ENCODE data around the gene ZNF664. TPM values are rescaled to one million over a fixed set of nuclear protein-coding genes. Genes with fewer than 3 reads are reported as not detected.

Gene ZNF664
- total RNA-seq, 2 experiments from 2014 or later = 45.6 to 59.8 TPM

- Histone ChIP-seq H3K36me3 (ENCODE audit: insufficient read depth, low read length) (no peaks in the 10 kb centered on the region), H4K20me1 (ENCODE audit: insufficient read depth, low read length) (no peaks in the 10 kb centered on the region), H3K4me3 (ENCODE audit: low read depth, low read length, poor library complexity, severe bottlenecking) (no peak overlapping the region), H3K4me1 (ENCODE audit: insufficient read depth, low read length, poor library complexity, severe bottlenecking) (no peaks in the 10 kb centered on the region), H2AFZ (ENCODE audit: low read length) (no peak overlapping the region), H3K4me2 (ENCODE audit: low read length) (no peak overlapping the region), H3K9me3 (ENCODE audit: low read length) (no peaks in the 10 kb centered on the region), H3K79me2 (ENCODE audit: insufficient read depth, low read depth, low read length) (no peaks in the 10 kb centered on the region), H3K27ac (ENCODE audit: low read depth, low read length, poor library complexity, severe bottlenecking) (no peak overlapping the region), H3K9me2 (ENCODE audit: insufficient read depth, low read length) (no peaks in the 10 kb centered on the region)
- POLR2A ChIA-PET = no interaction called here
- DNase-seq (ENCODE audit: low spot score) = no peak
- no TSS peak for BruUV-seq (replicated peaks)
- CTCF ChIA-PET (ENCODE audit: unreplicated experiment) = no interaction called here
- TF ChIP-seq CTCF (conservative IDR thresholded peaks at IDR 0.05; ENCODE audit: low read length) (no peak), EZH2phosphoT487 (IDR thresholded peaks at IDR 0.05; ENCODE audit: borderline replicate concordance, low read depth, low read length) (no peak)
- intact Hi-C loops (cut with micrococcal nuclease; ENCODE audit: unreplicated experiment) = no loop called here
Measured at GRCh38 chr12:123948401-123948795, 24.6 kb upstream of the ZNF664 start.

- DNase-seq (ENCODE audit: low spot score) = no peak
- no peaks in the 10 kb centered on the region for H4K20me1 ChIP-seq (ENCODE audit: insufficient read depth, low read length)
- no peak for TF ChIP-seq CTCF (conservative IDR thresholded peaks at IDR 0.05; ENCODE audit: low read length)
- no peak for TF ChIP-seq EZH2phosphoT487 (IDR thresholded peaks at IDR 0.05; ENCODE audit: borderline replicate concordance, low read depth, low read length)
- H3K79me2 ChIP-seq (ENCODE audit: insufficient read depth, low read depth, low read length) = no peaks in the 10 kb centered on the region
- H2AFZ ChIP-seq (ENCODE audit: low read length) = no peak overlapping the region
- no peaks in the 10 kb centered on the region for H3K9me2 ChIP-seq (ENCODE audit: insufficient read depth, low read length)
- H3K27ac ChIP-seq (ENCODE audit: low read depth, low read length, poor library complexity, severe bottlenecking) = no peak overlapping the region
- no peaks in the 10 kb centered on the region for H3K4me1 ChIP-seq (ENCODE audit: insufficient read depth, low read length, poor library complexity, severe bottlenecking)
- H3K9me3 ChIP-seq (ENCODE audit: low read length) = no peaks in the 10 kb centered on the region
- no peaks in the 10 kb centered on the region for H3K36me3 ChIP-seq (ENCODE audit: insufficient read depth, low read length)
- CTCF ChIA-PET (ENCODE audit: unreplicated experiment) = no interaction called here
- intact Hi-C loops (cut with micrococcal nuclease; ENCODE audit: unreplicated experiment) = no loop called here
- BruUV-seq (replicated peaks) = no TSS peak
- H3K4me3 ChIP-seq (ENCODE audit: low read depth, low read length, poor library complexity, severe bottlenecking) = no peak overlapping the region
- POLR2A ChIA-PET = interaction anchor here (0.6 to 0.7 kb wide), 2 partner anchors 11 to 280 kb away, joined by 3 read pairs; no protein-coding TSS in a partner anchor
- no peak overlapping the region for H3K4me2 ChIP-seq (ENCODE audit: low read length)
Measured at GRCh38 chr12:123948796-123949769, 23.9 kb upstream of the ZNF664 start.

GRCh38 chr12:123949770-123950165, 23.2 kb upstream of the ZNF664 start:
- no peak for DNase-seq (ENCODE audit: low spot score)
- no peaks in the 10 kb centered on the region for H3K9me3 ChIP-seq (ENCODE audit: low read length)
- H3K27ac ChIP-seq (ENCODE audit: low read depth, low read length, poor library complexity, severe bottlenecking) = no peak overlapping the region
- H3K9me2 ChIP-seq (ENCODE audit: insufficient read depth, low read length) = no peaks in the 10 kb centered on the region
- H3K4me1 ChIP-seq (ENCODE audit: insufficient read depth, low read length, poor library complexity, severe bottlenecking) = no peaks in the 10 kb centered on the region
- no peak overlapping the region for H2AFZ ChIP-seq (ENCODE audit: low read length)
- TF ChIP-seq CTCF (conservative IDR thresholded peaks at IDR 0.05; ENCODE audit: low read length) = no peak
- TF ChIP-seq EZH2phosphoT487 (IDR thresholded peaks at IDR 0.05; ENCODE audit: borderline replicate concordance, low read depth, low read length) = no peak
- intact Hi-C loops (cut with micrococcal nuclease; ENCODE audit: unreplicated experiment) = no loop called here
- no peak overlapping the region for H3K4me3 ChIP-seq (ENCODE audit: low read depth, low read length, poor library complexity, severe bottlenecking)
- BruUV-seq (replicated peaks) = no TSS peak
- CTCF ChIA-PET (ENCODE audit: unreplicated experiment) = no interaction called here
- H3K4me2 ChIP-seq (ENCODE audit: low read length) = no peak overlapping the region
- no peaks in the 10 kb centered on the region for H3K36me3 ChIP-seq (ENCODE audit: insufficient read depth, low read length)
- POLR2A ChIA-PET = interaction anchor here (0.7 kb wide), 1 partner anchor 11 kb away, joined by 3 read pairs; no protein-coding TSS in a partner anchor
- H4K20me1 ChIP-seq (ENCODE audit: insufficient read depth, low read length) = no peaks in the 10 kb centered on the region
- H3K79me2 ChIP-seq (ENCODE audit: insufficient read depth, low read depth, low read length) = no peaks in the 10 kb centered on the region
